GM11168 (cell line): ENCODE results near the gene OSBP.
"Not testable (repeated sequence)": the region's sequence is repeated elsewhere in the genome, so short reads cannot be mapped to it uniquely, and the experiment has no call there.

ENCODE experiments used
- in situ Hi-C: fragments of 300-500 bp; cut with MboI; formaldehyde crosslinking; loops from one replicate; pipeline ENCODE4 v1.12.0; 2022; ENCODE audit warnings: low sequenced_read_pairs; ENCODE audit not compliant: unreplicated experiment

OSBP gene, protein sequence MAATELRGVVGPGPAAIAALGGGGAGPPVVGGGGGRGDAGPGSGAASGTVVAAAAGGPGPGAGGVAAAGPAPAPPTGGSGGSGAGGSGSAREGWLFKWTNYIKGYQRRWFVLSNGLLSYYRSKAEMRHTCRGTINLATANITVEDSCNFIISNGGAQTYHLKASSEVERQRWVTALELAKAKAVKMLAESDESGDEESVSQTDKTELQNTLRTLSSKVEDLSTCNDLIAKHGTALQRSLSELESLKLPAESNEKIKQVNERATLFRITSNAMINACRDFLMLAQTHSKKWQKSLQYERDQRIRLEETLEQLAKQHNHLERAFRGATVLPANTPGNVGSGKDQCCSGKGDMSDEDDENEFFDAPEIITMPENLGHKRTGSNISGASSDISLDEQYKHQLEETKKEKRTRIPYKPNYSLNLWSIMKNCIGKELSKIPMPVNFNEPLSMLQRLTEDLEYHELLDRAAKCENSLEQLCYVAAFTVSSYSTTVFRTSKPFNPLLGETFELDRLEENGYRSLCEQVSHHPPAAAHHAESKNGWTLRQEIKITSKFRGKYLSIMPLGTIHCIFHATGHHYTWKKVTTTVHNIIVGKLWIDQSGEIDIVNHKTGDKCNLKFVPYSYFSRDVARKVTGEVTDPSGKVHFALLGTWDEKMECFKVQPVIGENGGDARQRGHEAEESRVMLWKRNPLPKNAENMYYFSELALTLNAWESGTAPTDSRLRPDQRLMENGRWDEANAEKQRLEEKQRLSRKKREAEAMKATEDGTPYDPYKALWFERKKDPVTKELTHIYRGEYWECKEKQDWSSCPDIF

DNA sequence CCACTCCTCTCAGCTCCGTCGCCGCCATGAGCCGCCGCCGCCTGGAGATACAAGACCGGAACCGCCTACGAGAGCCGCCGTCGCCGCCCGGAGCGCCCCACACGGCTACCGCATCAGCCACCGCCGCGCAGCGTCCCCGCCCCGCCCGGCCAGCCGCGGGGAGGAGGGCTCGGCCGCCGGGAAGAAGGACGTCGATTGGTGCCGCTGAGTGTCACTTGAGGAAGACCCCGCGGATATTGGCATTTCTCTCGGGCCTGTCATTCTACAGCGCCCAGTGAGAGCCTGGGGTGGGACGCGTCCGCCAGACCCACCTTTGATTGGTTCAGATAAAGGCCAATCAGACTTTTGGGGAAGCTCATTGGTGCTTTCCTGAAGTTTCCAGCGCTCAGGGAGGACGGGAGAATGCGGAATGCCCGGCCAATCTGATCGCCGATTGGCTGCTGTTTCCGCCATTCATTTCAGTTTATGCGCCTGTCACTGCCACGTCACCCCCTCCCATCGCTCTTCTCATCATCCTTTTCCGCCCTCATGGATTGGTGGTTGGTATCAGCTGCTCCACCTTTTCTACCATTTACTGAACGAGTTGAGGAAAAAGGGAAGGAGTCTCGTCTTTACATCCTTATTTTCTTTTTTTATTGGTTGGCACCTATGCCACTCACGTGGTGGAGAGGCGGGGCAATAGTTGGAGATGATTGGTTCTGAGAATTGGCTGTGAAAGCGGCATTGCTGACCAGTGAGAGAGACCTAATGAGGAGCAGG is at the start of gene OSBP:
OSBP (minus strand) TSS at position 138 of the 759 bp plus-strand sequence; CDS start at position 28, 110 bp downstream.
- in situ Hi-C loops, result no loop called here

DNA sequence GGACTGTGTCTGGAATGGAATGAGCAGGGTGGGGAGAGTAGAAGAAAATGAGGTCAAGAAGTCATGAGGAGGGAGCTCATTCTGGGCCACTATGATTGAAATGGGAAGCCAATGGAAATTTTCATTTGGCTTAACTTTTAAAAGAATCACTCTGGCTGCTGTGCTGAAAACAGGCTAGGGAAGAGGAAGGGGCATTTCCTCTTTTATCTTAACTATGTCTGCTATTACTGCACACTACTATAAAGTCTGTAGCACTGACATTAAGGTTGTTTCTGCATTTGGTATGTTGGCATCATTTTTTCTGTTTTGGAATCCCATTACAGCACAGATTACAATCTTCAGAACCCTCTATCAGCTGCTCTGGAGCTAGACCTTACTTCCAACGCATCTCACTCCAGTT is 45.0 kb upstream of the OSBP start:
- in situ Hi-C loops, result loop anchor here (10.0 kb wide), 1 partner anchor 106 kb away; no protein-coding TSS in a partner anchor

DNA sequence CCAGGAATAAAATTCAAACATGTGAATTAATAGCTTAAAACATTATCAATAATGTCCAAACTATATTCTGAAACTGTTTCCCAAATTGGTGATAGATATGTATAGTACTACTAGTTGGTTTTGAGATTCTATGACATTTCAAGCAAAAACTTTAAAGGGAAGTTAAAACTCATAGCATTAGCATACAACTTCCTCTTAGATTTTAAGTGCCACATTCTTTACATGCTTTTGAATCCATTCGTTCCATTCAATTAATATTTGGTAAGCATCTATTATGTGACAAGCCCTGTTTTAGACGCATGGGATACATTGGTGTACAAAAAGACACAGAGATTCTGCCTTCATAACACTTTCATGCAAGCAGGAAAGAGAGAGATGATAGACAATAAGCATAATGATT is 44.4 kb upstream of the OSBP start:
- in situ Hi-C loops, result loop anchor here (10.0 kb wide), 1 partner anchor 105 kb away; no protein-coding TSS in a partner anchor

DNA sequence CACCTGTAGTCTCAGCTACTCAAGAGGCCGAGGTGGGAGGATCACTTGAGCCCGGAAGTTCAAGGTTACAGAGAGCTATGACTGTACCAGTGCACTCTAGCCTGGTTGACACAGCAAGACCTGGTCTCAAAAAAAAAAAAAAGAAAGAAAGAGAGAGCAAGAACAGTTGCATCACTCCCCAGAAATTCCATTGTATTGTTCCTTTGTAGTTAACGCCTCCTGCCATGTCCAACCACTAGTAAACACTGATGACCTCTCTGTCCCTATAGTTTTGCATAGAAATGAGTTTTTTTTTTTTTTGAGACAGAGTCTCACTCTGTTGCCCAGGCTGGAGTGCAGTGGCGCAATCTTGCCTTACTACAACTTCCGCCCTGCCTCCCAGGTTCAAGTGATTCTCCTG is 42.5 kb upstream of the OSBP start:
- in situ Hi-C loops, result no loop called here

DNA sequence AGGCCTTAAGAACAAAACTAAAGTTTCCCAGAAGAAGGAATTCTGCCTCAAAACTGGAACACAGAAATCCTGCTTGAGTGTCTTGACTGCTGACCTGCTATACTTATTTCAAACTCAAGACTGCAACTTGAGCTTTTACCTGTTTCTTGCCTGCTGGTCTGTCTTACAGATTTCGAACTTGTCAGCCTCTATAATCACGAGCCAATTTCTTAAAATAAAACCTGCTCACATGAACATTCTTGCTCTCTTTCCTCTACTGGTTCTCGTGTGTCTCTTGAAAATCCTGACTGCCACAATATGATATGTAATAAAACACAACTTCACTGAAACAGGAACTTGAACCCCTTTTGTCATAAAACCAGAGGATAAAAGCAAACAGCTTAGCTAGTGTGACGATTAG is 39.3 kb upstream of the OSBP start:
- in situ Hi-C loops, result no loop called here

DNA sequence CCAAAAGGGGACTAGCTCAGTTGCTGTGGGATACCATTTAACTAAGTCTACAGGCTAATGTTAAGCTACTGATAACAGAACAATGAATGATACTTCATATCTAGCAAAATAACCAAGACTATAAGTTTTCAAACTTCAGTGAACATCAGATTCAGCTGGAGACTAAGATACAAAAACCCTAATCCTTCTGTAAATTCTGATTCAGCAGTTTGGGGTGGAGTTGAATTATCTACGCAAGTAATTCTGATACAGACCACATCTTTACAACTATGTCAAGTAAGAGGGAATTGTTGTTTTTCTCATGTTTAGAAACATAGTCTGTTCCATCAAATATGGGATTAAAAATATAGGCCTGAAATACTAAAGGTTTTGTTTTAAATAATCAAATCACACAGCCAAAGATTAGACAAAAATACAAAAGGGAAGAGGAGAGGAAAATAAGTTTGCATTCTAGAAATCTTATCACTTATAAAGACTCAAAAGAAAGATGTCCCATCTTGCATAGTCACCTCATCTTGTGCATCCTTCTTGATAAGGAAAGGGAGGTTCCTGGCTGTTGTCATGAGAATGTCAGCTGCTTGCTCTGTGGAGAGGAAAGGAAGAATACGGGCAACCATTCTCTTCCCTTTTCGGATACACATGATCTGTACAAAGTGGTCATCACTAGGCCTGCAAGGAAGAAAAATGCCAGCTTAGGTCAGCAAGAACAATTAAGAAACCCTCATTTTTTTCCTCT is 31.8 kb upstream of the OSBP start:
- in situ Hi-C loops, result no loop called here

DNA sequence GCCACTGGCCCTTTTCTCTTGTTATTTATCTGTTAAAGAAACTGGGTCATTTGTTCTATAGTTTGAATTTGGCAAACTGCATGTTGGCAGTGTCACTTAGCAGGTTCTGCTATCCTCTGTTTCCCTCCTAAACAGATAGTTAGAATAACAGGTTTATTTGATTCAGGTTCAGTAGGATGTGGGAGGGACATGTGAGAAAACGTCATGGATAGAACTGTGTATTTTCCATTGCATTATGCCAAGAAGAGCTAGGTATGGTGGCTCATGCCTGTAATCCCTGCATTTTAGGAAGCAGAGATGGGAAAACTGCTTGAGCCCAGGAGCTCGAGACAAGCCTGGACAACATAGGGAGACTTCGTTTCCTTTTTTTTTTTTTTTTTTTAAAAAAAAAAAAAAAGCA is 29.0 kb upstream of the OSBP start:
- in situ Hi-C loops, result no loop called here

DNA sequence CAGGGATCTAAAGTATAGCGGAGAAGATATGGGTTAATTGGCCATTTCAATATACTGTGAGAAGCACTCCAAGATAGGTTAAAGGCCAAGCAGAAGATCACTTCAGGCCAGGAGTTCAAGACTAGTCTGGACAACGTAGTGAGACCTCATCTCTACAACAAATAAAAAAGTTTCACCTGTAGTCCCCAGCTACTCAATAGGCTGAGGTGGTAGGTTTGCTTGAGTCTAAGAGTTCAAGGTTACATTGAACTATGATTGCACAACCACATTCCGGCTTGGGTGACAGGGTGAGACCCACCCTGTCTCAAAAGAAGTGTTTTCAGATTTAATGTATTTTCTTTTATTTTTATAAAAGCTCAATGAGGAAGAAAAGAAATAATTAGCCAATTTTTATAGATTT is 27.8 kb upstream of the OSBP start:
- in situ Hi-C loops, result no loop called here

DNA sequence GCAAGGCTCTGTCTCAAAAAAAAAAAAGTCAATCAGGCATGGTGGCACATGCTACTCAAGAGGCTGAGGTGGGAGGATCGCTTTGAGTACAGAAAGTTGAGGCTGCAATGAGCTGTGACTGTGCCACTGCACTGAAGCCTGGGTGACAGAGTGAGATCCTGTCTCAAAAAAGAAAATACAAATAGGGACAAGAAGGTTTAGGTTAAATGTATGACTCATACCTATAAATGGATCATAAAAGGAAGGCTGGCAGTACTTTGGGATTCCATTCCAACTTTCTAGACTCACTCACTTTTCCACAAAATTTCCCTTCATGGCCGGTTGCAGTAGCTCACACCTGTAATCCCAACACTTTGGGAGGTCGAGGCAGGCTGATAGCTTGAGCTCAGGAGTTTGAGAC is 25.6 kb upstream of the OSBP start:
- in situ Hi-C loops, result no loop called here

DNA sequence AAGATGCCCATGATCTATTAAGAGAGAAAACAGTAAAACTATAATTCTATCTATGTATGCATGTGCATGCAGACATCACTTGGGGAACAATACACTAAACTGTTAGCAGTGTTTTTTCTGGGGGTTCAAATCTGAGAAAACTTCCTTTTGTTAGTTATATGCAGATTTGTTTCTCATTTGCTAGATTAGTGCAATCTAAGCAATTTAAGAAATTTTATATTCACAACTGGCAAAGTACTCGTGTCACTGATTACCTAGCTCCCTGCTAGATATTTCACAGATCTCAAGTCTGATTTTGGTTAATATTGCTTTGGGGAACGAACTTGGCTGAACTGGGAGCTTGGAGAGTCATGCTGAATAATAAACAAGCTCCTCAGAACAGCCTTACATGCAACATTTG is 14.9 kb upstream of the OSBP start:
- in situ Hi-C loops, result no loop called here

DNA sequence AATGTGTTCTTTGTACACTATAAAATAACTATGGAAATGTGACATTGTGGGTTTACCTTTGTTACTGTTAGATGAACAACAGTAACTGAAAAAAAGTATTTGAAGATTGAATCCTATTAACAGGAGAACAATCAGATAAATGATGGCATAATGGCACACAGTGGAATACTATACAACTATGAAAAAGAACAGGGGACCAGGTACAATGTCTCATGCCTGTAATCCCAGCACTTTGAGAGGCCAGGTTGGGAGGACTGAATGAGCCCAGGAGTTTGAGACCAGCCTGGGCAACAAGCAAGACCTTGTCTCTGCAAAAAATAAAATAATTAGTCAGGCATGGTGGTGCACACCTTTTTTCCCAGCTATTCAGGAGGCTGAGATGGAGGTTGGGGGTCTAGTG is 14.4 kb upstream of the OSBP start:
- in situ Hi-C loops, result no loop called here

DNA sequence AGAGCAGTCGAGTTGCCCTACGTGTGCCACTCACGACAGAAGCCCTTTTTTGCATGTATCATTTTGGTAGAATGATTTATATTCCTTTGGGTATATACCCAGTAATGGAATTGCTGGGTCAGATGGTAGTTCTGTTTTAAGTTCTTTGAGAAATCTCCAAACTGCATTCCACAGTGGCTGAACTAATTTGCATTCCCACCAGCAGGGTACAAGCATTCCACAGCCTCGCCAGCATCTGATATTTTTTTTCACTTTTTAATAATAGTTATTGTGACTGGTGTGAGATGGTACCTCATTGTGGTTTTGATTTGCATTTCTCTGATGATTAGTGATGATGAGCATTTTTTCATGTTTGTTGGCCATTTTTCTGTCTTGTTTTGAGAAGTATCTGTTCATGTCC is 11.4 kb upstream of the OSBP start:
- in situ Hi-C loops, result not testable (repeated sequence)

DNA sequence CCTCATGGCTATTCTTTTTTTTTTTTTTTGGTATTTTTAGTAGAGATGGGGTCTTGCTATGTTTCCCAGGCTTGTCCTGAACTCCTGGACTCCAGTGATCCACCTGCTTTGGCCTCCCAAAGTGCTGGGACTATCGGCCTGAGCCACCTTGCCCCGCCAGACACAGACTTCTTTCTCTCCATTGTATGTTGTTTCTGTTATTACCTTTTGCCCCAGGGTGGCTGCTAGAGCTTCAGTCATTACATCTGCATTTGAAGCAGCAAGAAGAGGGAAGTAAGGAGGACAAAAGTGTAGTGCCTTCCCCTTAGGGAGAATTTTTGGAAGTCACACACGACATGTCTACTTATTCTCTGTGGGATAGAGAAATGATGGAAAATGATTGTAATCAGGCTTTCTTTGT is 10.1 kb upstream of the OSBP start:
- in situ Hi-C loops, result no loop called here

DNA sequence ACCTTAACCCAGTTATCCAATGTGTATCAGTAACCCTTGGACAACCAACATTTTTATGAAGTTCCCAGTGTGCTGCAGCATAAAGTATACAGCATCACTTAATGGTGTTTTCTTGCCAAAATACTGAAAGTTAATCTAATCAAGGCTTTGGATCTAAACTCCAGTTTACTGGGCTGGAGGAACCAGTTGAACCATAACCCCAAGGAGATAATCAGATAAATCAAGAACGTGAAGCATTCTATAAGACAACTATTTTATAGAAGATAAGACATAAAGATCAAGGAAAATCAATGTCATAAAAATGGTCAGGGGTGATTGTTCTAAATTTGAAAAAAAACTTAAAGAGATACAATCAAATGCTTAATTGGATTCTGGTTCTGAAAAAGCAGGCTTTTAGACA is 2.3 kb upstream of the OSBP start:
- in situ Hi-C loops, result no loop called here

DNA sequence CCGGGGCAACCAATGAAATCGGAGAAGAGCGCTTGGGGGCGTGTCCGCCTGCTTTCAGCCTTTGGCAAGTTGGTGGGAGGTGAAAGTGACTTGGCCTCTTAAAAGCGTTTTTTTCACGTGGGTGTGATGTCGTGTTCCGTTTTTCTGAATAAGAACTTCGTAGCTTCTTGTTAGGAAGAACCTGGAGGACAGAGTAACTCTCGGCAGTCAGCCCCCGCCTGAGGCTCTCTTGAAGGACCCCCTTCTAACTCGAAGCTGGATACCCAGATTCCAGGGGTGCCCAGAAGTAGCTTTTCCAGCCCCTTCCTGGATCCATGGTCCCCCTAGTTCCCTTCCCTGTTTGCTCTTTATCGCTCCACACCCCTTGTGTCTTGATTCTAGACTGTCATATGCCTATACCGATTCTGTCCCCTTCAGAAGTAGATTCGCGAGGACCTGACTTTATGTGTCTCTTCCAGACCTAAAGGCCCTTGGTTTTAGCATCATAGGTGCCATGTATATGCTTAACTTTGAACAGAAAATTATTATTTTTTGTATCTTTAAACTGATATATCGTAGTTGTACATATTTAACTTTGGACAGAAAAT is 915 bp upstream of the OSBP start:
- in situ Hi-C loops, result no loop called here

DNA sequence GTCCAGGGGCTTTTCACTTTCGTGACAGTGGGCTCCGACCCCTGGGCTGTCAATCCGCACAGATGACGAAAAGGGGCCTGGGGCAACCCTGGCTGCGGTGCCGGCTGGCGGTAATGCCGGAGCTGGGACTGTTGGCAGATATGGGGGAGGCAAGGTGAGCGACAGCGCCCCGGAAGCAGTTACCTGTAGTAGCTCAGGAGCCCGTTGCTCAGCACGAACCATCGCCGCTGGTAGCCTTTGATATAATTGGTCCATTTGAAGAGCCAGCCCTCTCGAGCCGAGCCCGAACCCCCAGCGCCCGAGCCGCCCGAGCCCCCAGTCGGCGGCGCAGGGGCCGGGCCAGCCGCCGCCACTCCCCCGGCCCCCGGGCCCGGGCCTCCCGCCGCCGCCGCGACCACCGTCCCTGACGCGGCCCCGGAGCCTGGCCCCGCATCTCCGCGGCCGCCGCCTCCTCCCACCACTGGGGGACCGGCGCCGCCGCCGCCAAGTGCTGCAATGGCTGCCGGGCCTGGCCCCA is 396 bp downstream of the OSBP start:
- in situ Hi-C loops, result no loop called here

DNA sequence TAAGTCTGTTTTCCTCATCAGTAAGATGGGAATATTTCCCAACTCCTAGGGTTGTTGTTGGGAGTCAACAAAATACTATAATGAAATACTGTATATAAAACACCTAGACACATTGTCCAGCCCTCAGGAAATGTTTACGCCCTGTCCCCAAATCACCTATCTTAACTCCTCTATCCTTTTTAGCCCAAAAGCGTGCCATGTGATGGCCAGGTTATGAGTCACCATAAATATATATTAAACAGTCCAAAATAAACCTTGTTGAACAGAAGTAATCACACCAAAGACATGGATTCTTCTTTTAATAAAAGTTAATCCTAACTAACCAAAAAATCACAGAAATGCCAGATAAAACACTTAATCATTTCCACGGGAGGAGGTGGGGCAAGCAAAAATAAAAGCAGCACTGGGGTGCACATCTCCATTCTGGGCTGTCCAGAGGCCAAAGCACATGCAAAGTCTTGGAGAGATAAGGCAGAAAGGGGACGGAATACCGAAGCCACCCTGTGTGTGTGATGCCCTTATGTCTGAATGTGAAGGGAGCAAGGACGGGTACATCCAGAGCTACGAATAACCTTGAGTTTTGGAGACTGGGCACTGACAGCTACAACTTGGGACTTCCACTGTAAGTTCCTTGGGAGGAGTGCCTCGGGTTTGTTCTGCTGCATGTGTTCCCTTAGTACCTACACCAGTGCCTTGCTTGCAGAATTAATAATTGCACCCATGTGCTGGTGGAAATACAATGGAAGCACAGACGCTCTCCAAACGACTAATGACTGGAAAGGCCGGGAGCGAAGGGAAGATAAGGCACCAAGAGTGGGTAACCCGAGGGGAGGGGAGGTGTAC is 1.1 kb downstream of the OSBP start:
- in situ Hi-C loops, result no loop called here
